SU-DHL-6 (cell line): ENCODE results near the gene FAM210A.

Experiments
- H2AFZ ChIP-seq: fragments of 200-600 bp; sonication (generic); 2 replicates; pipeline ENCODE4 v1.6.1; 2014; ENCODE audit warnings: low read depth, mild to moderate bottlenecking, moderate library complexity, mixed read lengths, antibody characterized with exemption, low read length; ENCODE audit not compliant: severe bottlenecking
- H3F3A ChIP-seq: fragments of 200-600 bp; shearing (Covaris generic); 2 replicates; pipeline ENCODE4 v1.6.0; 2016; ENCODE audit warnings: antibody characterized with exemption, mild to moderate bottlenecking; ENCODE audit not compliant: insufficient read depth
- H3K27ac ChIP-seq: fragments of 200-600 bp; sonication (generic); 2 replicates; pipeline ENCODE4 v1.5.1; 2016; ENCODE audit warnings: low read depth, mild to moderate bottlenecking, low read length, moderate library complexity, mixed read lengths
- H3K27me3 ChIP-seq: fragments of 200-600 bp; sonication (generic), shearing (Covaris generic); 2 replicates; pipeline ENCODE4 v1.6.0; 2014; ENCODE audit warnings: mild to moderate bottlenecking, low read length
- H3K36me3 ChIP-seq: fragments of 200-600 bp; sonication (generic); 2 replicates; pipeline ENCODE4 v1.6.1; 2014; ENCODE audit warnings: mild to moderate bottlenecking, low read length, mixed read lengths
- H3K4me2 ChIP-seq: fragments of 300-600, 200-600 bp; shearing (Covaris generic), sonication (generic); 2 replicates; pipeline ENCODE4 v1.6.0; 2014; ENCODE audit warnings: low read length, low read depth, mild to moderate bottlenecking; ENCODE audit not compliant: poor library complexity, severe bottlenecking
- H3K4me3 ChIP-seq: fragments of 200-600 bp; sonication (generic); 2 replicates; pipeline ENCODE4 v1.5.1; 2014; ENCODE audit warnings: antibody characterized with exemption, low read length, mild to moderate bottlenecking, mixed read lengths; ENCODE audit not compliant: insufficient read depth, poor library complexity, severe bottlenecking
- H3K79me2 ChIP-seq: fragments of 200-600 bp; sonication (generic); 2 replicates; pipeline ENCODE4 v1.6.1; 2014; ENCODE audit warnings: mild to moderate bottlenecking, low read length, moderate library complexity; ENCODE audit not compliant: insufficient read depth
- H3K9ac ChIP-seq: fragments of 200-600 bp; sonication (generic); 2 replicates; pipeline ENCODE4 v1.7.0; 2014; ENCODE audit warnings: mild to moderate bottlenecking, low read length
- H3K9me2 ChIP-seq: fragments of 200-600 bp; sonication (generic); replicated peaks from 2 replicates; pipeline ENCODE4 v1.6.1; 2014; ENCODE audit warnings: low read length; ENCODE audit not compliant: insufficient read depth
- H3K9me3 ChIP-seq: fragments of 200-600 bp; sonication (generic); 2 replicates; pipeline ENCODE4 v1.6.1; 2014; ENCODE audit warnings: low read length, mixed read lengths; ENCODE audit not compliant: insufficient read depth
- H4K20me1 ChIP-seq: fragments of 200-600 bp; sonication (generic); 2 replicates; pipeline ENCODE4 v1.6.1; 2014; ENCODE audit warnings: low read depth, mild to moderate bottlenecking, antibody characterized with exemption, low read length, moderate library complexity, mixed read lengths
- EZH2phosphoT487 ChIP-seq: fragments of 200-600 bp; sonication (generic), shearing (Covaris generic); conservative IDR thresholded peaks from 2 replicates; pipeline ENCODE4 v1.6.1; 2018; ENCODE audit warnings: mild to moderate bottlenecking, antibody characterized with exemption, low read length, moderate library complexity, mixed read lengths
- TF ChIP-seq, protein P1 (sequence below): fragments of 200-600 bp; sonication (generic); IDR thresholded peaks from one replicate; pipeline ENCODE4 v1.5.1; 2017; ENCODE audit warnings: antibody characterized with exemption, mild to moderate bottlenecking, low read length, moderate library complexity; ENCODE audit not compliant: insufficient read depth, poor library complexity, severe bottlenecking

FAM210A gene

GRCh38 chr18:13621886-13622619, 104.3 kb downstream of the FAM210A start:
- Histone ChIP-seq H3K27me3 (no peaks in the 10 kb centered on the region), H3K27ac (no peak overlapping the region), H3K4me3 (no peak overlapping the region), H3K79me2 (no peaks in the 10 kb centered on the region), H3K9me2 (no peaks in the 10 kb centered on the region), H3K9me3 (no peaks in the 10 kb centered on the region), H2AFZ (no peak overlapping the region), H3K36me3 (no peaks in the 10 kb centered on the region), H3K9ac (no peak overlapping the region), H3F3A (no peaks in the 10 kb centered on the region), H4K20me1 (no peaks in the 10 kb centered on the region), H3K4me2 (no peak overlapping the region)
- TF ChIP-seq EZH2phosphoT487 = no peak
- TF ChIP-seq, protein P1, sequence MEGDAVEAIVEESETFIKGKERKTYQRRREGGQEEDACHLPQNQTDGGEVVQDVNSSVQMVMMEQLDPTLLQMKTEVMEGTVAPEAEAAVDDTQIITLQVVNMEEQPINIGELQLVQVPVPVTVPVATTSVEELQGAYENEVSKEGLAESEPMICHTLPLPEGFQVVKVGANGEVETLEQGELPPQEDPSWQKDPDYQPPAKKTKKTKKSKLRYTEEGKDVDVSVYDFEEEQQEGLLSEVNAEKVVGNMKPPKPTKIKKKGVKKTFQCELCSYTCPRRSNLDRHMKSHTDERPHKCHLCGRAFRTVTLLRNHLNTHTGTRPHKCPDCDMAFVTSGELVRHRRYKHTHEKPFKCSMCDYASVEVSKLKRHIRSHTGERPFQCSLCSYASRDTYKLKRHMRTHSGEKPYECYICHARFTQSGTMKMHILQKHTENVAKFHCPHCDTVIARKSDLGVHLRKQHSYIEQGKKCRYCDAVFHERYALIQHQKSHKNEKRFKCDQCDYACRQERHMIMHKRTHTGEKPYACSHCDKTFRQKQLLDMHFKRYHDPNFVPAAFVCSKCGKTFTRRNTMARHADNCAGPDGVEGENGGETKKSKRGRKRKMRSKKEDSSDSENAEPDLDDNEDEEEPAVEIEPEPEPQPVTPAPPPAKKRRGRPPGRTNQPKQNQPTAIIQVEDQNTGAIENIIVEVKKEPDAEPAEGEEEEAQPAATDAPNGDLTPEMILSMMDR = no peak

- Histone ChIP-seq H3K9me3 (no peaks in the 10 kb centered on the region), H4K20me1 (no peaks in the 10 kb centered on the region), H3F3A (no peaks in the 10 kb centered on the region), H3K4me3 (no peak overlapping the region), H3K36me3 (no peaks in the 10 kb centered on the region), H3K27me3 (no peaks in the 10 kb centered on the region), H2AFZ (no peak overlapping the region), H3K27ac (no peak overlapping the region), H3K9ac (no peak overlapping the region), H3K9me2 (no peaks in the 10 kb centered on the region), H3K79me2 (no peaks in the 10 kb centered on the region), H3K4me2 (no peak overlapping the region)
- TF ChIP-seq, protein P1 = no peak
- TF ChIP-seq EZH2phosphoT487 = no peak
These were observed 104.9 kb downstream of the FAM210A start for GRCh38 chr18:13621446-13621849.

DNA sequence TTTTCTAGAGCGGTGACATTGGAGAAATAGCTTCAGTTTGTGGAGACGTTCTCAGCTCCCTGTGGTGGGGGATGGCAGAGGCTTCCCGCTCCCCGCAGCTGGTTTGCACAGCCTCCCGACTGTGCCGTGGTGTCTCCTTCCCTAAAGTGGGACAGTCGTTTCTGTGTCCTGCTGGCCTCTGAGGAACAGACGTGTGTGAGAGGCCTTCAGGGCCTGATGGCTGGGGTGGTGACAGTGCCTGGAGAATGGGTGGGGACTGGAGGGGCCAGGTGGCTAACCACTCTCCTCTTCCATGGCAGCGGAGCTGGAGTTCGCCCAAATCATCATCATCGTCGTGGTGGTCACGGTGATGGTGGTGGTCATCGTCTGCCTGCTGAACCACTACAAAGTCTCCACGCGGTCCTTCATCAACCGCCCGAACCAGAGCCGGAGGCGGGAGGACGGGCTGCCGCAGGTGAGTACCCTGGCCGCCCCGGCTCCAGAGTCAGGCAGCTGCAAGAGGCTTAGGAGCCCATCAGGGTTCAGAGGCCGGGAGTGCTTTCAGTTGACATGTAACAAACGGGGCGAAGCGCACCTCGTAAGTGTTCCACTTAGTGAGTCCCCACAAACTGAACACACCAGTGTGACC, 105.4 kb downstream of the FAM210A start:
- TF ChIP-seq EZH2phosphoT487 = no peak
- TF ChIP-seq, protein P1 = no peak
- no peaks in the 10 kb centered on the region for H3K9me3 ChIP-seq
- no peak overlapping the region for H3K4me3 ChIP-seq
- no peak overlapping the region for H2AFZ ChIP-seq
- H4K20me1 ChIP-seq = no peaks in the 10 kb centered on the region
- H3K4me2 ChIP-seq = no peak overlapping the region
- no peaks in the 10 kb centered on the region for H3K27me3 ChIP-seq
- no peaks in the 10 kb centered on the region for H3F3A ChIP-seq
- no peaks in the 10 kb centered on the region for H3K36me3 ChIP-seq
- no peaks in the 10 kb centered on the region for H3K9me2 ChIP-seq
- no peaks in the 10 kb centered on the region for H3K79me2 ChIP-seq
- no peak overlapping the region for H3K27ac ChIP-seq
- no peak overlapping the region for H3K9ac ChIP-seq
